HG02623 (cell line): ENCODE data around the gene LHX2.
"Not testable (repeated sequence)": the region's sequence is repeated elsewhere in the genome, so short reads cannot be mapped to it uniquely, and the experiment has no call there.

Experiments
- ATAC-seq: cut with Tn5 transposase; IDR thresholded peaks from one replicate; pipeline ENCODE4 v1.9.1; 2021; ENCODE audit warnings: moderate library complexity; ENCODE audit not compliant: unreplicated experiment

The LHX2 gene, protein sequence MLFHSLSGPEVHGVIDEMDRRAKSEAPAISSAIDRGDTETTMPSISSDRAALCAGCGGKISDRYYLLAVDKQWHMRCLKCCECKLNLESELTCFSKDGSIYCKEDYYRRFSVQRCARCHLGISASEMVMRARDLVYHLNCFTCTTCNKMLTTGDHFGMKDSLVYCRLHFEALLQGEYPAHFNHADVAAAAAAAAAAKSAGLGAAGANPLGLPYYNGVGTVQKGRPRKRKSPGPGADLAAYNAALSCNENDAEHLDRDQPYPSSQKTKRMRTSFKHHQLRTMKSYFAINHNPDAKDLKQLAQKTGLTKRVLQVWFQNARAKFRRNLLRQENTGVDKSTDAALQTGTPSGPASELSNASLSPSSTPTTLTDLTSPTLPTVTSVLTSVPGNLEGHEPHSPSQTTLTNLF

DNA sequence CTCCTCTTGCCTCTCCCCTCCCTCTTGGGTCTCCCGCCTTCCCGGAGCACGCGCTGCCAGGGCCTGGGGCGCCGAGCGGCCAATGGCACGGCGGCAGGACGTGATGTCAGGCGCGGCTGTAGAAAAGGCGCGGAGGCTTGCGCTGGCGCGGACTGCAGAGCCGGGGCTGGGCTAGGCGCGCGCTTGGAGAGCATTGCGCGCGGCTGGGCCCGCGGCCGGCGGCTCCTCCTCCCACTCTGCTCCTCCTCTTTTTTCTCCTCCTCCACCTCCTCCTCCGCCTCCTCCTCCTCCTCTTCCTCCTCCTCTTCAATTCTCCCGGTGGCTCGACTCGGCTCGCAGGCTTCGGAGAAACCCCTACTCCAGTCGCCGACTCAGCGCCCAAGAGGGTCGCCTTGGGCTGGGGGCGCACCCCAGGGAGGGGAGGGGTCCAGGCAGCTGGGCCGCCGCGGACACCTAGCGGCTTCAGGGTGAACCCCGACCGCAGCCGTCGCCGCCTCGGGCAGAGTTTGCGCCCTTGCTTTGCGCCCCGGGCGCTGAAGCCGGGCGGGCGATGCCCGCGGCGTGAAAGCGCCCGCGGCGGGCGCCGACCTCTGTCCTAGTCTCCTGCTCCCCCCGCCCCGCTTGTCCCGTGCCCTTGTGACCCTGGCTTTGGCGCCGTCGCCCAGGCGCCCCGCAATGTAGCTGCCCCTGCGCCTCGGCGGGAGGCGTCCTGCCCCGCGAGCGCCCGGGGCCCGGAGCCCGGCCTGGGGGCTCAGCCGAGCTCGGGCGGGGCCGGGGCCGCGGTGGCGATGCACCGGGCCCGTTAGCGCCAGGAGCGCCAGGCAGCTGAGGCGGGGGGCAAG, at the start of gene LHX2:
Gene LHX2, plus strand, starts transcription at position 309 of the 842 bp plus-strand sequence. CDS start 581 bp downstream, outside the sequence.
- no peak for ATAC-seq

DNA sequence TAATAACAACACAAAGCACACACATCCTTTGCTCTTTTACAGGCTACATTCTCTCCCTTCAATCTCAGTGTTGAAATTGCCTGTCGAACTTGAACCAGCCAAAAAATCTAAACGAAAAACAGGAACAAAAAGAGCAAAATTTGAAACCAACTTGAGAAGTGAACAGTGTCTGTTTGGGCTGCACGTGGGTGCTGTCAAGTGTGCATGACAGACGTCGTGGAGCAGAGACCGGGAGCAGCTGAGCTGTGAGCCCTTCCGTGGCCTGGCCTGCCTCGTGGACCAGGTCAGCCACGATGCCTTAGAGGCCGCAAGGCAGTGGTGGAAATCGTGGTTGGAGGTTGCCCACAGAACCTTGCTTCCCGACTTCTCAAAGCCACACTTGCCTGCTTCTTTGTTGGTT, 46.8 kb upstream of the LHX2 start:
- no peak for ATAC-seq

DNA sequence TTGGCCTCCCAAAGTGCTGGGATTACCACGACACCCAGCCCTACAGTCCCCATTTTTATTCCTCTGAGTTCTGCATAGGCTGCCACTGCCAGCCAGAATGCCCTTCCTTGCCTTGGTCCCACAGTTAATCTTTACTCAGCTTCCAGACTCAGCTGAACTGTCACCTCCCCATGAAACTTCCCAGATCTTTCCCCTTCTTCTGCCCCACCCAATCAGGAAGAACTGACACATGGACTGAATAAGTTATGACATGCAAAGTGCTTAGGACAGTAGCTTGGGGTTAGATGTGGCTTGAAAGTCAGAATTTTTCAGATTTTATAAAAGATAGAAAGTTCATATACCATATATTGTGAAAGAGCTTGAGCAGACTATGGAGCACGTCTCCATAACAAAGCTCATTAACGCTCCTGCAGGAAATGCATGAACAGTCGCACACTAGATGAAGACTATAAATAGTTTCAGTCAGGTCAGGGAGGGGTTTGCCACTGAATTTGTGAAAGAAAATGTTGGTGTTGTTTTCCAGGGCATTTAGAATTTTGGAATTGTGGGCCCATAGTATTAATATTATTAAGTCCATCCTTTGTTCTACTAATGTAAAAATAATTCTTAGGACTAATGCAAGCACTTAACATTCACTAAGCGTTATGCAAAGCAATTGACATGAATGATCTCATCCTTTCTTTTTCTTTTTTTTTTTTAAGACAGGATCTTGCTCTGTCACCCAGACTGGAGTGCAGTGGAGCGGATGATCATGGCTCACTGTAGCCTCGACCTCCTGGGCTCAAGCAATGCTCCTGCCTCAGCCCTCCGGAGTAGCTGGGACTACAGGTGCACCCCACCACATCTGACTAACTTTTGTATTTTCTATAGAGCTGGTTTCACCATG, 45.5 kb upstream of the LHX2 start:
- no peak for ATAC-seq

DNA sequence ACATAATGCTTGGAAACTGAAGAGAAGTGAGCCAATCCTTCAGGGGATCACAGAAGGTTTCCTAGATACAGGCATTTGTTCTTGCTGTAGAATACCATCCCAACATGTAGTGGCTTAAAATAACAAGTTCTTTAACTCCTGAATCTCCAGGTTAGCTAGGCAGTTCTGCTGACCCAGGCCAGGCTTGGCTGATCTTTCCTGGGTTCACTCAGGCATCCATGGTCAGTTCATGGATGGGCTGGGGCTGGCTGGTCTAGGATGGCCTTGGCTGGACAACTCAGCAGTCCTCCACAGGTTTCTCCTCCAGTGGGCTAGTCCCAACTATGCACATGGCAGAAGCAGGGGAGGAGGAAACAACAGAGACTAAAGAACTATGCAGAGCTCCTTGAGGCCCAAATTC, 44.2 kb upstream of the LHX2 start:
- ATAC-seq: no peak

DNA sequence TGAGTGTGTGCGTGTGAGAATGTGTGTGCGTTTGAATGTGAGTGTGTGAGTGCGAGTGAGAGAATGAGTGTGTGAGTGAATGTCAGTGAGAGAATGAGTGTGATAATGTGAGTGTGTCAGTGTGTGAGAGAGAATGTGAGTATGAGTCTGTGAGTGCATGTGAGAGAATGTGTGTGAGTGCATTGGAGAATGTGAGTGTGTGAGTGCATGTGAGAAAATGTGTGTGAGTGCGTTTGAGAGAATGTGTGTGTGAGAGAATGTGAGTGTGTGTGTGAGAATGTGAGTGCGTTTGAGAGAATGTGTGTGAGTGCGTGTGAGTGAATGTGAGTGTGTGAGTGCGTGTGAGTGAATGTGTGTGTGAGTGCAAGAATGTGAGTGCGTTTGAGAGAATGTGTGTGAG, 39.0 kb upstream of the LHX2 start:
- no peak for ATAC-seq

DNA sequence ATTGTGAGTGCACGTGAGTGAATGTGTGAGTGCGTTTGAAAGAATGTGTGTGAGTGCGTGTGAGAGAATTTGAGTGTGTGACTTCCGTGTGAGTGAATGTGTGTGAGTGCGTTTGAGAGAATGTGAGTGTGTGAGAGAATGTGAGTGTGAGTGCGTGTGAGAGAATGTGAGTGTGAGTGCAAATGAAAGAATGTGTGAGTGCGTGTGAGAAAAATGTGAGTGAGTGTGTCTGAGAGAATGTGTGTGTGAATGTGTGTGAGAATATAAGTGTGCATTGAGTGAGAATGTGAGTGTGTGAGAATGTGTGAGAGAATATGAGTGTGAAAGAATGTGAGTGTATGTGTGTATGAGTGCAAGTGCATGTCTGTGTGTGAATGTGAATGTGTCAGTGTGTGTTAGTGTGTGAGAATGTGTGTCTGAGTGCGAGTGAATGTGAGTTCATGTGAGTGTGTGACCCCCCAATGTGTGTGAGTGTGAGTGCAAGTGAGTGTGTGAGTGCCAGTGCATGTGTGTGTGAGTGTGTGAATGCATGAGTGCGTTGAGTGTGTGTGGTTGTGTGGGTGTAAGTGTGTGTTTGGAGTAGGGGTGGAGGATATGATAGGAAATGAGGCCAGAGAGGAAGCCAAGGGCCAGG, 37.9 kb upstream of the LHX2 start:
- ATAC-seq: no peak

DNA sequence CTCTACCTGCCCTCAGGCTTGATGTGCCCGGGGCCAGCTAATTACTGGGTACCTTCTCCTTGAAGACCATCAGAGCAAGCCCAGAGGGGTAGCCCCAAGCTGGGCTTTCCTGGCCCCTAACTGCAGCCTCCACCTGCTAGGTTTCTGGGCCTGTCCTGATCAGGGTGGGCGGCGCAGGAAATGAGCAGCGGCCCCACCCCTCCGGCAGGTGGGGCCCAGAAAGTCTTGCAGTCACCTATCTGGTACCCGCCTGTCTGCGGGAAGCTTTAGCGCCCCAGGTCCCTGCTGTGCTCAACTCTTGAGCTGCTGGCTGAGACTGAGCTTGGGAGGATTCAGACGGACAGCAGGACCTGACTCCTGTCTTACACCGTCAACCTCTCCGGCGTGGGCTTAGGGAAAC, 37.1 kb upstream of the LHX2 start:
- ATAC-seq: no peak

DNA sequence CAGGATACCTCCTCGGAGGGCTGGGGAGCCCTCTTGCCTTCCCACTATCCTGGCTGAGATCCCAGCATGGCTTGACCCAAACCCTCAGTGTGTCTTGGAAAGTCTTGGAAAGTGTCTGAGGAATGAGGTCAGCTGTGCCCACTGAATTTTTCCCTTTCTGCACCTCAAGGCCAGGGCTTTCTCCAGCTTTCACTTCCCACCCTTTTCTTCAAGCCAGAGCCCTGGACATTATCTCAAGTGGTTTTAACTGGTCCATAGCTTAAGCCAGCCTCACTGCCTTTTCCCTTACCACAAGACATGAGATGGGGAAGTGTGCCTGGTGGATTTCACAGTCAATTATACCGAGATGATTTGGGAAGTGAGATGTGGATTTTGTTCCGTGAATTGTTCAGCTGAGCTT, 35.7 kb upstream of the LHX2 start:
- no peak for ATAC-seq

DNA sequence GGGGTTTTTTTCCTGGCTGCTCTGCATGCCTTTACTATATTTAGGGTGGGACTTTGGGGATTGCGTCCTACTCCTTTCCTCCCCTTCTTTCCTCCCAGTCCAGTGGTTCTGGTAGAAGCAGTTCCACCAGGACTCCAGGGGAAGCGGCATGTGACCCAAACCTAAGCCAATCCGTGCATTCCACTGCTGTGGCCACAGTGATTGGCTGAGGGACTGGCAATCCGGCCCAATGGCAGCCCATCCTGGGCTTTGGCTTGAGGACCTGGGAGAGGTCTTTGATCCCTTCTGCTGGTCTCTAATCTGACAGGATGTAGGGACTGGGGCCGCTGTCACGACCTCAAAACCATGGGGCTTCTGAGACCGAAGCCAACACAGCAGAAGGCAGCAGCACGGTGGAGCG, 35.0 kb upstream of the LHX2 start:
- not testable (repeated sequence) for ATAC-seq

DNA sequence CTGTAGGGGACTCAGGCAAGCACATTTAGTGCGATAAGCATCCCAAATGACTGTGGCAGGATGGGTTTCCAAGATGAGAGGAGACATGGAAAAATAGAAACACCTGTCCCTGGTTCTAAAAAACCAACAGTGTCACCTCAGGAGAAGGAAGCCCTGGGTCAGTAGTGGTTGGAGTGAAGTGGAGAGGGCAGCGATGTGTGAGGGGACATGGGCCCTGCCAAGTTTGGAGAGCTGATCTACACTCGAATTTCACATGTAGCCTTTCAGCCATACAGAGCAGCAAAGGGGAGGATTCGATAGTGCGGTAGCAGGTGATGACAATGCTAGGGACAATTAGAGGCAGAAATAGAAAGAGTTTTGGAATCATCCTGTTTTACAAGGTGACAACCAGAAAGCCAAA, 32.6 kb upstream of the LHX2 start:
- no peak for ATAC-seq

DNA sequence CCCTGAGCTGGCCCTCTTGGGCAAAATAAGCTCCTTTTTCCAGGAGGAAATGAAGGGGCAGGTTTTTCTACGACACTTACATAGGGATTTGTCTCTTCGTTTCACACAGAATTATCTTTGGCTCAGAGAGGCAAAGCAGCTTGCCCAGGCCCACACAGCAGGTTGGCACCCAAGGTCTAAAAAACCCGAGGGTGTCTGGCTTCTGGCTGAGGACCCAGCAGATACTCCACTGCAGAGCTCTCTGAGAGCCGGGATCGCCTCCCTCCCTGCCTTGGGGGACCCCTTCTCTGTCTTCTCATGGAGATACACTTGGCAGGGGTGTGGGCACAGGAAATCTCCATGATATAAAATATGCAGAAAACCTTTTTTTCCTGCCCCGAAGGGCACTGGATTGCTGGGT, 29.0 kb upstream of the LHX2 start:
- ATAC-seq: no peak

DNA sequence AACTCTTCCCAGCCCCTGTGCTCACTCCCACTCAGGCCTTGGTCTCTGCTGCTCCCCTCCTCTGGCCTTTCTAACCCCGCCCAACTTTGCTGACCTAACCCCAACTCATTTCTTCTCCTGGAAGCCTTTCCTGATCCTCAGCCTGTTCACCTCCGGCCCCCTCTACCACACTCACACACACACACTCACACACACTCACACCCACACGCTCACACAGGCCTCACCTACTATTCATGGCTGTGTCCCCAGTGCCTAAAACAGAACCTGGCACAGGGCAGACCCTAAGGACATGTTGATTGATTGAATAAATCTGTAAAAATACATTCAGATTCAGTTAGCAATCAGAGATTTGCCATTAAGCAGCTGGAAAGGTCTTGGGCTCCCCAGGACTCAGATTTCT, 28.5 kb upstream of the LHX2 start:
- ATAC-seq: no peak

DNA sequence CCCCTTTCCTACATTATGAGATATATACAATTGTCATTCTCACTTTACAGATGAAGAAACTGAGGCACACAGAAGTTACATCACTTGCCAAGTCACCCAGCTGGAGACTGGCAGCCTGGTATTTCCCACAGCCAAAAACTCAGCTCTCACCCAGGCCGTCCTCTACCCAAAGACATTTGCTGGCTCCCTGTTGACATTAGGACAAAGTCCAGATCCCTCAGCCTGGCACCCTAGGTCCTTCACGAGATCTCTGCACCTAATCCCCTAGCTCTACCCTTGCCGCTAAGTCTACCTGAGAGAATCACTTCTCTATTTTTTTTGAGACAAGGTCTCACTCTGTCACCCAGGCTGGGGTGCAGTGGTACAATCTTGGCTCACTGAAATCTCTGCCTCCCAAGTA, 26.8 kb upstream of the LHX2 start:
- ATAC-seq: no peak

DNA sequence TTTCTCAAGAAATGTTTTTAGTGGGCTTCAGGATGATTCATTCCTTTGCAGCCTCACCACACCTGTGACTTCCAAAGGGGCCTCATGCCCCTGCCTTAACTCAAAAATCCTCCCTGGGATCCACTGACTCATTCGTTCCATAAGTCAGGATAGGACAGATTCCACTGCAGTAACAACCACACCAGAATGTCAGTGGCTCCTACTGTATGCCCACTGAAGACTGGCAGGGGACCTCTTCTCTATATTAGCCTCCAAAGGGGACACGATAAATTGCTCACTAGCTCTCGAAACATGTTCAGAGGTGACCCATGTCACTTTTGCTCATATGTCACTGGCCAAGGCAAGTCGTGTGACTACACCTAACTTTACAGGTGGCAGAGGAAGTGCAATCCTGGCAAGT, 25.7 kb upstream of the LHX2 start:
- ATAC-seq: no peak

DNA sequence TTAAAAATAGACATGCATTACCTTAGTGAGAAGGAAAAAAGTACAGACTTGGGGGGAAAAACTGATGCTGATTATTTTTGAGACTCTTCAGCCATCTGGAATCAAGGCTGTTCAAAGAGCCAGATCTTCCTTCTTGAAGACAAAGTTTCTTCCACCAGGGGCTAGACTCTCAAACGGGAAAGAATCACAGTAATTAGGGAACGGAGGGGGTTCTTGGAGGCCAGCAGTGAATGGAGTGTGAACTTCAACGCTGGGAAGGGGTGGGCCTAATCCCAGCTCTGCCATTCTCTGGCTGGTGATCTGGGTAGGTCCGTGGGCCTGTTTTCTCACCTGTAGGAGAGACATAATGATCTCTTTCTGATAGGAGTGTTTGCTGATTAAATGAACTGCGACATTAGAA, 21.1 kb upstream of the LHX2 start:
- no peak for ATAC-seq

DNA sequence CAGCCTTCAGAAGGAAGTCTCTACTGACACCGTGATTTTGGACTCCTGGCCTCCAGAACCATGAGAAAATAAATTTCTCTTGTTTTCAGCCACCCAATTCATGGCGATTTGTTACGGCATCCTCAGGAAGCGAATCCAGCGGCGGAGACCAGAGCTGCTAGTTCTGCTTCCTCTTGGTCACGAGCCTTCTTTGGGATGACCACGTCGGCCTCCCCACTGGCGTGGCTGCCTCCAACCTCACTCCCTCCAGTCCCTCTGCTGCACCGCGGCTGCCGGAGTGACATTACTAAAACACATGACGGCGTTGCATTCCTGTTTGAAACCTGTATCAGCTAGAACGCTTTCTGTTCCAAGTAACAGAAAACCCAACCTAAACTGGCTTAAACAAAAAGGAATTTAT, 18.9 kb upstream of the LHX2 start:
- ATAC-seq: not testable (repeated sequence)

DNA sequence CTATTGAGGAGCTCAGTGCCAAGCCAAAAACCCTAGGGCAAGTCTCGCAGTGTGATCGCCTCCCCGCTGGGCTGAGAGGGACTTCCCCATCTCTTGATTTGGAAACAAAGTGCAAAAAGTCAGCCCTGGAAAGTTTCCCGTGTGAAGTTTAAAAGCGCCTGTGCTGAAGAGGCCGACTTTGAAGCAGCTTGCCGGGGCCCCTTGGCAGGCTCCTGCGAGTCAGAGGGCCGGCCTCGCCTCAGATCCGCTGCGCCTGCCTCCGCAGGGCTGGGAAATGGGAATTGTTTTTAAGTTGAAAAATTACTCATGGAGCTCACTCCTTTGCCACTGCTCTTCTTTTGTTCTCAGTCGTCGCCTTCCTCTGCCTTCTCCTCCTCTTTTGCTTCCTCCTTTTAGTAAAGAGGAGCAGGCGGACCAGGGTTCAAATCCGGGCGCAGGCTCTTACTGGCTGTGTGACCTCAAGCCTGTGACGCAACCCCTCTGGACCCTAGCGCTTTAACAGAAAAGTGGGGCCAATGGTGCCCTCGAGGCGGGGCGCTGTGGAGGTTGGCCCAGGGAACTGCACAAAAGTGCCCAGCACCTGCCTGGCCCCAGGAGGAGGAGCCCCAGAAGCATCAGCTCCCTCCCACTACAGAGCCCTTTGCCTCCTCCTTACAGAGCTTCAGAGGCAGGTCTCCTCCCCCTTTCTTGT, 14.7 kb upstream of the LHX2 start:
- ATAC-seq: no peak

DNA sequence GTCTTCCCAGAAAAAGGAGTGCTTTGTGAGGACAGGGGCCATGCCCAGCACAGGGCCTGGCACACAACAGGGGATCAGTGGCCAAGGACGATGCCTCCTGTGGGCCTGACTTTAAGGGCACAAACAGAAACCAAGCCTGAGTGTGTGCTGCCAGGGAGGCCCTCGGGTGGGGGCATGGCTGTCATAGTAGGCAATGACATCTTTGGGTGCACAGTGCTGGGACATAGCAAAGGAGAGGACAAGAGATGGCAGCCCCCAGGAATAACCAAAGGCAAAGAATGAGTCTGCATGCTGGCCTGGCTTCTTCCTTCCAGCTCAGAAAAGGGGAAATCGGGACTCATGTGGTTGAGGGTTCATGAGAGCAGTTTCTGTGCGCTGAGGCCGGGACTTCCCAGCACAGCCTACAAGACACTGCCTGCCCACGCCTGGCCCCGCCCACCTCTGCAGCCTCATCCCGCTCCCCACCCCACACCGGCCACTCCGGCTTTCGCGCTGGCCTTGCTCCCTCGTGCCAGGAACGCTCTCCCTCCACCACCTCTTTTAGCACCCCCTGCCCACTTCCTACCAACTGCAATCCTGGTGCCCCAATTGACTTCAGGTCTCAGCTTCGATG, 13.8 kb upstream of the LHX2 start:
- no peak for ATAC-seq

DNA sequence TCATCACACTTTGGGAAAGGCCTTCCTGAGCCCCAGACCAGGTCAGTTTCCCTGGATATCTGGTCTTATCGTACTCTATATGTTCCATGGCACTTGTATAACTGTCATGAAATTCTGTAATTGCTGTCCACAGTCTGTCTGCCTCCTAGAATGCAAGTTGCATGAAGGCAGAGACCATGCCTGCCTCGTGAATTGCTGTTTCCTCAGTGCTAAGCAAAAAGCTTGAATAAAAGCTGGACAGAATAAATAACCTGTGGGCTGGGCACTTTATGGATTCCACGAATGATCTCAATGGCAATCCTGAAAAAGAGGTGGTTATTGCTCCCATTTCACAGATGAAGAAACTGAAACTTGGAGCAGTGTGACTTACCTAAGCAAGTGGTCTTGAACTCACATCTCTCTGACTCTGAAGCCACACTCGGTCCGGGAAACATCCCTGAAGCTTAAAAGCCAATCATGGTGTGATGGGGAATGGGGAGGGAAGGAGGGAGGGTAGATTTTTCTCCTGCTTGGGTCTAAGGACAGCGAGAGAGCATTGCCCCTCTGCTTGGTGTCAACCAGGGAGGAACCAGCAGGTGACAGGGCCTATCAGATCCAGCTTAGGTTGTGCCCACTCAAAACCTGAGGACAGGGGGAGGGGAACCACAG, 13.2 kb upstream of the LHX2 start:
- ATAC-seq: no peak
